Upper lobe of left lung (tissue), 4 donors: Measurements from ENCODE around the gene CNOT10.

Experiments used
- CTCF ChIP-seq, 6 experiments: fragments of 450-650 bp in 4 of 6; fragments of 200-600 bp in 2 of 6; sonication (generic) in 2 of 6; IDR thresholded peaks; one replicate each; pipeline ENCODE4 v1.5.1; 2016 to 2019; ENCODE audit warnings: antibody characterized with exemption in 6 of 6
- EP300 ChIP-seq, 4 donors: sonication (generic); formaldehyde crosslinking; IDR thresholded peaks; one replicate each; pipeline ENCODE4 v1.5.1; 2017; ENCODE audit warnings: antibody characterized with exemption in 4 of 4, control low read depth in 2 of 4
- POLR2AphosphoS5 ChIP-seq, 2 donors: sonication (generic); formaldehyde crosslinking; IDR thresholded peaks; one replicate each; pipeline ENCODE4 v1.5.1; 2017; ENCODE audit warnings: antibody characterized with exemption in 2 of 2

GRCh38 chr3:32712506-32713055 lies 27.6 kb downstream of the CNOT10 start:
- TF ChIP-seq POLR2AphosphoS5 (IDR thresholded peaks at IDR 0.05) (no peak), CTCF (IDR thresholded peaks at IDR 0.05) (no peak), EP300 (IDR thresholded peaks at IDR 0.05) (no peak)
